Erythroblast (primary cell): ENCODE data around the gene CANT1.

Source experiments
- GATA1 ChIP-seq: IDR thresholded peaks from 2 replicates; pipeline ENCODE4 v1.6.1; 2011; ENCODE audit warnings: low read depth, mild to moderate bottlenecking, control low read depth, low read length, moderate library complexity
- POLR2A ChIP-seq: IDR thresholded peaks from 2 replicates; pipeline ENCODE4 v1.6.1; 2011; ENCODE audit warnings: mild to moderate bottlenecking, low read length

DNA sequence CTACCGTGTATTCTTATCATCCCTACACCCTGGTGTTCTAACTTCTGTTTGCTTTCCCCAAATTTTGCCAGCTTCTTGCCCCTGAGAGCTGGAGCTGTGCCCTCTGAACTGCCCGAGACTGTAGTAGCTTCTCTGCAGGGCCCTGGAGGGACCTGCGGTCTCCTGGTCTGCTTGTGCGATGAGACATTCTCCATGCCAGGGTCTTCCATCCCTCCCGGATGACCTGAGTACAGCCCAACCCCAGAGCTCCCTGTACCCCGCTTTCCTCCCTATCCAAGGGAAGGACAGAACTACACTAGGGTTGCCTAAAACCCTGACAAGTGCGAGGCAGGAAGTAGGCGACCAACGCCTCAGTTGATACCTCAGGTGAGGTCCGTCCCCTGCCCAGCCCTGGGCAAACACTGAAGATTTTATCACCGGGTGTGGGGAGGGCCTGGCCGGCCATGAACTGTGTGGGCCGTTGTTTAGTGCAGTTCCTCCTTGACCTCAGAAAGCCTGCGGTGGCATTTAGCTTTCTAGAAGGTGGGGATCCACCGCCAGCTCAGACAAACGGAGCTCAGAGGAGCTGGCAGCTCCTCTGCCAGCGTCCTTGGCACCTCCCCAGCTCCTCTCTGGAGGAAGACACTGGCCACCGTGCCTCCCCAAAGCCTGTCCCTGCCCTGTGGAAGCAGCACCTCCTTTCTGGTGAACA lies 13.7 kb downstream of the CANT1 start:
- TF ChIP-seq POLR2A (no peak), GATA1 (no peak)
